ENCODE results near the gene GADL1.

- TF ChIP-seq CTCF (IDR thresholded peaks at IDR 0.05; ENCODE audit: poor library complexity) (no peak), EZH2phosphoT487 (IDR thresholded peaks at IDR 0.05; ENCODE audit: low read depth, severe bottlenecking, unreplicated experiment) (no peak)
Measured at GRCh38 chr3:30776186-30776815, 118.2 kb downstream of the GADL1 start.

Data from hepatocyte (in vitro differentiated cells).